Measurements from ENCODE around the gene STAM. TPM values are rescaled to one million over a fixed set of nuclear protein-coding genes. Genes with fewer than 3 reads are reported as not detected.
"Not testable (repeated sequence)": the region's sequence is repeated elsewhere in the genome, so short reads cannot be mapped to it uniquely, and the experiment has no call there.

The STAM gene
- total RNA-seq, 1 donor from 2014 or later, result 25.1 TPM

GRCh38 chr10:17712717-17713471 is 68.9 kb downstream of the STAM start:
- ATAC-seq (no peak), DNase-seq (ENCODE audit: low spot score) (no peak)
- intact Hi-C loops (cut with DNase I), result no loop called here

GRCh38 chr10:17713758-17714157 is 69.8 kb downstream of the STAM start:
- intact Hi-C loops (cut with DNase I), result no loop called here
- DNase-seq (ENCODE audit: low spot score), result no peak
- no peak for ATAC-seq

DNA sequence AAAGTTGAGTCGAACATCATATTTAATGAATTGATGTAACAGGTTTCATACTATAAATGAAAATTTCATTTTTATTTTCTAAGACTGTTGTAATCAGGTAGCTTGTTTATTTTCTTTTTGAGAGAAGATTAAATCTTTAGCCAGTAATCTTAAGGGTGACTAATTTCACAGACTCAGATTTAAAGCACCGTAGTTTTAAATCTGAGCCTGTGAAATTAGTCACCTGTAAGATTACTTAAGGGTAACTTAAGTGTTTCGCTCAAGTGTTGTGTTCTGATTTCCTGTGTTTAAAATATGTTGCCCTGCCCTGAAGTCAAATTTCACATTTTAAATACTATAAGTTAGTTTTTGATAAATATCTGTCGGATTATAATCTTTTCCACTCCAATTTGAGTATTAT is 72.2 kb downstream of the STAM start:
- intact Hi-C loops (cut with DNase I), result no loop called here
- DNase-seq (ENCODE audit: low spot score) (no peak), ATAC-seq (no peak)

GRCh38 chr10:17722317-17723014 is 78.5 kb downstream of the STAM start:
- intact Hi-C loops (cut with DNase I); ATAC-seq; DNase-seq (ENCODE audit: low spot score): not testable (repeated sequence)

DNA sequence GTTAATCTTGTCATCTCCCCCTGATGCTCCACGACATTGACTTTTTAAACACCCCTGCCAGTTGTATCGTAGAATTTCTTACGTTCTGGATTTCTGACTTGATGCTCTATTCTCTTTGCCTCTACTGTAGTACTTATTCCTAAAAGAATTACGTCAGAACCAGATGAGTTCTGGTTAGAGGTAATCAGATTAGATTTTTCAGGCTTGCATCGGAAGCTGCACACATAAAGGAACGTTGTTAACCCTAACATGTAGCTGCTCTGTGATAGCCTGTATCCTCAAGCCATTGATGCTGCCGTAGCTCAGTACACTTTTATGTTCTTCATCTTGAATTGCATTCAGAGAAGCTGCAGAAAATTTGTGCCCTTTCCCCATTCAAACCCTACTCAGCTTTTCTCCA is 81.8 kb downstream of the STAM start:
- DNase-seq (ENCODE audit: low spot score), result no peak
- intact Hi-C loops (cut with DNase I), result no loop called here
- no peak for ATAC-seq

GRCh38 chr10:17729630-17730029 is 85.7 kb downstream of the STAM start:
- intact Hi-C loops (cut with DNase I), result no loop called here
- ATAC-seq (no peak), DNase-seq (ENCODE audit: low spot score) (no peak)

- intact Hi-C loops (cut with DNase I), result no loop called here
- no peak for DNase-seq (ENCODE audit: low spot score)
- no peak for ATAC-seq
Measured at GRCh38 chr10:17730667-17731066, 86.7 kb downstream of the STAM start.

GRCh38 chr10:17731331-17732020 is 87.5 kb downstream of the STAM start:
- intact Hi-C loops (cut with DNase I), result no loop called here
- DNase-seq (ENCODE audit: low spot score), result no peak
- ATAC-seq, result no peak

GRCh38 chr10:17733620-17734019 is 89.7 kb downstream of the STAM start:
- intact Hi-C loops (cut with DNase I), result no loop called here
- ATAC-seq (no peak), DNase-seq (ENCODE audit: low spot score) (no peak)

GRCh38 chr10:17734432-17735080 is 90.6 kb downstream of the STAM start:
- intact Hi-C loops (cut with DNase I), result no loop called here
- no peak for ATAC-seq

GRCh38 chr10:17735166-17735941 is 91.4 kb downstream of the STAM start:
- intact Hi-C loops (cut with DNase I), result no loop called here
- no peak for DNase-seq (ENCODE audit: low spot score)
- no peak for ATAC-seq

More at GRCh38 chr10:17734432-17735080, 90.6 kb downstream of the STAM start:
- DNase-seq (ENCODE audit: low spot score), result no peak

GRCh38 chr10:17736223-17736622 is 92.3 kb downstream of the STAM start:
- intact Hi-C loops (cut with DNase I), result no loop called here
- no peak for DNase-seq (ENCODE audit: low spot score)
- ATAC-seq, result no peak

GRCh38 chr10:17737027-17737965 is 93.3 kb downstream of the STAM start:
- intact Hi-C loops (cut with DNase I), result no loop called here
- ATAC-seq (no peak), DNase-seq (ENCODE audit: low spot score) (no peak)

- ATAC-seq (no peak), DNase-seq (ENCODE audit: low spot score) (no peak)
- intact Hi-C loops (cut with DNase I), result loop anchor here (5.0 kb wide), 1 partner anchor 133 kb away; no protein-coding TSS in a partner anchor
Measured at GRCh38 chr10:17740668-17741067, 96.7 kb downstream of the STAM start.

DNA sequence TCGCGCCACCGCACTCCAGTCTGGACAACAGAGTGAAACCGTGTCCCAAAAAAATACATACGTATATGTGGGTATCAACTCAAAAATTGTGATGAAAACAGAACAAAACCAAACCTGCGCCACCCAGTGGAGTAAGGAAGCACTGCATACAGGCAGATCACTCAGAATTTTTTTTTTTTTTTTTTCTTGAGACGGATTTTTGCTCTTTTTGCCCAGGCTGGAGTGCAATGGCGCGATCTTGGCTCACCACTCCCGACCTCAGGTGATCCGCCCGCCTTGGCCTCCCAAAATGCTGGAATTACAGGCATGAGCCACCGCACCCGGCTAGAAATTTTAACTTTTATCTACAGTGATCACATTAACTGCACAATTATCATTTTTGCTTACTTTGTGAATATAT is 99.0 kb downstream of the STAM start:
- DNase-seq (ENCODE audit: low spot score), result peak; percentile 84
- ATAC-seq, result peak; percentile 15
- intact Hi-C loops (cut with DNase I), result loop anchor here (5.0 kb wide), 1 partner anchor 136 kb away; no protein-coding TSS in a partner anchor

DNA sequence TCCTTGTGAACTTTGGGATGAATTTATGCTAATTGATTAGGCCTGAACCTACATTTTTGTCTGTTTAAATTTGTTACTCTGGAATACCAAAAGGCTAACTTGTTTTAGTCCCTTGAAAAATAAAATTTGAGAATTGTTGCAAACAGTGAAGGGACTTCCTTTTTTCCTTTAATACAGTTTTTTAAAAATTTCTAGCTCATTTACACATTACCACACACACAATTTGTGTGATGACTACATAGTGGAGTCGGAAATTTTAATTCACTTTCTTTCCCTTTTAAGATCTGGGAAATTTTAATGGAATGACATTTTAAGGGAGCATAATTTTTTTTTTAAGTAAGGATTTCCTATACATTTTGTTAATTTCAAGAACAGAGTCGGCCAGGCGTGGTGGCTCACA is 99.5 kb downstream of the STAM start:
- DNase-seq (ENCODE audit: low spot score), result no peak
- intact Hi-C loops (cut with DNase I), result loop anchor here (5.0 kb wide), 1 partner anchor 136 kb away; no protein-coding TSS in a partner anchor
- ATAC-seq, result no peak

GRCh38 chr10:17744341-17744861 is 100.5 kb downstream of the STAM start:
- no peak for DNase-seq (ENCODE audit: low spot score)
- intact Hi-C loops (cut with DNase I), result loop anchor here (5.0 kb wide), 1 partner anchor 137 kb away; no protein-coding TSS in a partner anchor
- peak; percentile 45 for ATAC-seq
